ENCODE measurements around the gene PNMA8A. TPM values are rescaled to one million over a fixed set of nuclear protein-coding genes. Genes with fewer than 3 reads are reported as not detected.

PNMA8A gene
- total and polyA plus RNA-seq, 2 donors (not counting 1 experiment from before 2014, with no cell fraction given): 0.45 to 8.9 TPM

DNA sequence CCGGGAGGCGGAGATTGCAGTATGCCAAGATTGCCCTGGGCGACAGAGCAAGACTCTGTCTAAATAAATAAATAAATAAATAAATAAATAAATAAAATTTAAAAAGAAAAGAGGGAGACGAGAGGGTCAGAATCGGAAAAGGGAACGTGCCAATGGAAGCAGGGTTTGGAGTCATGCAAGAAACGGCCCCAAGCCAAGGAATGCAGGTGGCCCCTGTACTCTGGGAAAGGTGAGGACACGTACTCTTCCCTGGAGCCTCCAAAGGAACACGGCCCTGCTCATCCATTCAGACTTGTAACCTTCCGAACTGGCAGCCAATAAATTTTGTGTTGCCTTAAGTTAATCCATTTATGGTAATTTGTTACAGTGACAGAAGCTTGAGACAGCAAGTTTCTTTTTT, 22.8 kb downstream of the PNMA8A start:
- H3K4me1 ChIP-seq (ENCODE audit: control insufficient read depth, extremely low read depth, insufficient read depth, low read length): no peaks in the 10 kb centered on the region
- TF ChIP-seq, protein P1, sequence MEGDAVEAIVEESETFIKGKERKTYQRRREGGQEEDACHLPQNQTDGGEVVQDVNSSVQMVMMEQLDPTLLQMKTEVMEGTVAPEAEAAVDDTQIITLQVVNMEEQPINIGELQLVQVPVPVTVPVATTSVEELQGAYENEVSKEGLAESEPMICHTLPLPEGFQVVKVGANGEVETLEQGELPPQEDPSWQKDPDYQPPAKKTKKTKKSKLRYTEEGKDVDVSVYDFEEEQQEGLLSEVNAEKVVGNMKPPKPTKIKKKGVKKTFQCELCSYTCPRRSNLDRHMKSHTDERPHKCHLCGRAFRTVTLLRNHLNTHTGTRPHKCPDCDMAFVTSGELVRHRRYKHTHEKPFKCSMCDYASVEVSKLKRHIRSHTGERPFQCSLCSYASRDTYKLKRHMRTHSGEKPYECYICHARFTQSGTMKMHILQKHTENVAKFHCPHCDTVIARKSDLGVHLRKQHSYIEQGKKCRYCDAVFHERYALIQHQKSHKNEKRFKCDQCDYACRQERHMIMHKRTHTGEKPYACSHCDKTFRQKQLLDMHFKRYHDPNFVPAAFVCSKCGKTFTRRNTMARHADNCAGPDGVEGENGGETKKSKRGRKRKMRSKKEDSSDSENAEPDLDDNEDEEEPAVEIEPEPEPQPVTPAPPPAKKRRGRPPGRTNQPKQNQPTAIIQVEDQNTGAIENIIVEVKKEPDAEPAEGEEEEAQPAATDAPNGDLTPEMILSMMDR (conservative IDR thresholded peaks at IDR 0.05 in 1 of 2, IDR thresholded peaks at IDR 0.05 in 1 of 2; ENCODE audit: low read depth in 1 of 2, low read length in 2 of 2): no peak
- no peak for TF ChIP-seq EZH2 (IDR thresholded peaks at IDR 0.05; ENCODE audit: low read length, missing control alignments)
- no peak overlapping the region for H3K4me2 ChIP-seq (ENCODE audit: extremely low read depth, insufficient read depth, low read length)
- no peaks in the 10 kb centered on the region for H4K20me1 ChIP-seq (ENCODE audit: control insufficient read depth, extremely low read depth, insufficient read depth, low read length)
- H3K36me3 ChIP-seq (ENCODE audit: control insufficient read depth, insufficient read depth, low read length): no peaks in the 10 kb centered on the region
- no peak overlapping the region for H3K4me3 ChIP-seq (replicated peaks in 1 of 4; ENCODE audit: control extremely low read depth in 1 of 4, insufficient read depth in 1 of 4, low read depth in 3 of 4, low read length in 4 of 4)
- H3K79me2 ChIP-seq (ENCODE audit: control insufficient read depth, insufficient read depth, low read length): no peaks in the 10 kb centered on the region
- H2AFZ ChIP-seq (ENCODE audit: low read length): no peak overlapping the region
- no peaks in the 10 kb centered on the region for H3K9me3 ChIP-seq (ENCODE audit: control insufficient read depth, insufficient read depth, low read depth, low read length)
- DNase-seq (ENCODE audit: low read depth in 2 of 2): no peak
- H3K27ac ChIP-seq (ENCODE audit: insufficient read depth, low read length): no peak overlapping the region
- H3K27me3 ChIP-seq (ENCODE audit: control insufficient read depth, insufficient read depth, low read length): no peaks in the 10 kb centered on the region
- H3K9ac ChIP-seq (ENCODE audit: insufficient read depth, low read length): no peak overlapping the region

GRCh38 chr19:46447824-46448223, 23.5 kb downstream of the PNMA8A start:
- no peak for DNase-seq (ENCODE audit: low read depth in 2 of 2)

GRCh38 chr19:46447006-46447405, 24.4 kb downstream of the PNMA8A start:
- H2AFZ ChIP-seq (ENCODE audit: low read length): no peak overlapping the region
- H3K9ac ChIP-seq (ENCODE audit: insufficient read depth, low read length): no peak overlapping the region
- no peaks in the 10 kb centered on the region for H4K20me1 ChIP-seq (ENCODE audit: control insufficient read depth, extremely low read depth, insufficient read depth, low read length)
- no peak overlapping the region for H3K27ac ChIP-seq (ENCODE audit: insufficient read depth, low read length)
- DNase-seq (ENCODE audit: low read depth in 2 of 2): no peak
- H3K4me2 ChIP-seq (ENCODE audit: extremely low read depth, insufficient read depth, low read length): no peak overlapping the region
- no peaks in the 10 kb centered on the region for H3K27me3 ChIP-seq (ENCODE audit: control insufficient read depth, insufficient read depth, low read length)
- no peaks in the 10 kb centered on the region for H3K36me3 ChIP-seq (ENCODE audit: control insufficient read depth, insufficient read depth, low read length)
- H3K4me1 ChIP-seq (ENCODE audit: control insufficient read depth, extremely low read depth, insufficient read depth, low read length): no peaks in the 10 kb centered on the region
- no peaks in the 10 kb centered on the region for H3K9me3 ChIP-seq (ENCODE audit: control insufficient read depth, insufficient read depth, low read depth, low read length)
- H3K4me3 ChIP-seq (replicated peaks in 1 of 4; ENCODE audit: control extremely low read depth in 1 of 4, insufficient read depth in 1 of 4, low read depth in 3 of 4, low read length in 4 of 4): no peak overlapping the region
- TF ChIP-seq, protein P1 (conservative IDR thresholded peaks at IDR 0.05 in 1 of 2, IDR thresholded peaks at IDR 0.05 in 1 of 2; ENCODE audit: low read depth in 1 of 2, low read length in 2 of 2): no peak
- no peak for TF ChIP-seq EZH2 (IDR thresholded peaks at IDR 0.05; ENCODE audit: low read length, missing control alignments)
- no peaks in the 10 kb centered on the region for H3K79me2 ChIP-seq (ENCODE audit: control insufficient read depth, insufficient read depth, low read length)

More at GRCh38 chr19:46447824-46448223, 23.5 kb downstream of the PNMA8A start:
- Histone ChIP-seq H3K79me2 (ENCODE audit: control insufficient read depth, insufficient read depth, low read length) (no peaks in the 10 kb centered on the region), H3K4me1 (ENCODE audit: control insufficient read depth, extremely low read depth, insufficient read depth, low read length) (no peaks in the 10 kb centered on the region), H3K27ac (ENCODE audit: insufficient read depth, low read length) (no peak overlapping the region), H3K36me3 (ENCODE audit: control insufficient read depth, insufficient read depth, low read length) (no peaks in the 10 kb centered on the region), H3K4me2 (ENCODE audit: extremely low read depth, insufficient read depth, low read length) (no peak overlapping the region), H3K4me3 (replicated peaks in 1 of 4; ENCODE audit: control extremely low read depth in 1 of 4, insufficient read depth in 1 of 4, low read depth in 3 of 4, low read length in 4 of 4) (no peak overlapping the region), H4K20me1 (ENCODE audit: control insufficient read depth, extremely low read depth, insufficient read depth, low read length) (no peaks in the 10 kb centered on the region), H3K9me3 (ENCODE audit: control insufficient read depth, insufficient read depth, low read depth, low read length) (no peaks in the 10 kb centered on the region), H2AFZ (ENCODE audit: low read length) (no peak overlapping the region), H3K27me3 (ENCODE audit: control insufficient read depth, insufficient read depth, low read length) (no peaks in the 10 kb centered on the region), H3K9ac (ENCODE audit: insufficient read depth, low read length) (no peak overlapping the region)
- no peak for TF ChIP-seq EZH2 (IDR thresholded peaks at IDR 0.05; ENCODE audit: low read length, missing control alignments)
- TF ChIP-seq, protein P1 (conservative IDR thresholded peaks at IDR 0.05 in 1 of 2, IDR thresholded peaks at IDR 0.05 in 1 of 2; ENCODE audit: low read depth in 1 of 2, low read length in 2 of 2): no peak

Data from fibroblast of lung (primary cell).